SU-DHL-6 (cell line): ENCODE results near the gene P2RY12.

Experiments used
- H2AFZ ChIP-seq: fragments of 200-600 bp; sonication (generic); 2 replicates; pipeline ENCODE4 v1.6.1; 2014; ENCODE audit warnings: low read depth, mild to moderate bottlenecking, moderate library complexity, mixed read lengths, antibody characterized with exemption, low read length; ENCODE audit not compliant: severe bottlenecking
- H3F3A ChIP-seq: fragments of 200-600 bp; shearing (Covaris generic); 2 replicates; pipeline ENCODE4 v1.6.0; 2016; ENCODE audit warnings: antibody characterized with exemption, mild to moderate bottlenecking; ENCODE audit not compliant: insufficient read depth
- H3K27ac ChIP-seq: fragments of 200-600 bp; sonication (generic); 2 replicates; pipeline ENCODE4 v1.5.1; 2016; ENCODE audit warnings: low read depth, mild to moderate bottlenecking, low read length, moderate library complexity, mixed read lengths
- H3K27me3 ChIP-seq: fragments of 200-600 bp; sonication (generic), shearing (Covaris generic); 2 replicates; pipeline ENCODE4 v1.6.0; 2014; ENCODE audit warnings: mild to moderate bottlenecking, low read length
- H3K36me3 ChIP-seq: fragments of 200-600 bp; sonication (generic); 2 replicates; pipeline ENCODE4 v1.6.1; 2014; ENCODE audit warnings: mild to moderate bottlenecking, low read length, mixed read lengths
- H3K4me2 ChIP-seq: fragments of 300-600, 200-600 bp; shearing (Covaris generic), sonication (generic); 2 replicates; pipeline ENCODE4 v1.6.0; 2014; ENCODE audit warnings: low read length, low read depth, mild to moderate bottlenecking; ENCODE audit not compliant: poor library complexity, severe bottlenecking
- H3K4me3 ChIP-seq: fragments of 200-600 bp; sonication (generic); 2 replicates; pipeline ENCODE4 v1.5.1; 2014; ENCODE audit warnings: antibody characterized with exemption, low read length, mild to moderate bottlenecking, mixed read lengths; ENCODE audit not compliant: insufficient read depth, poor library complexity, severe bottlenecking
- H3K79me2 ChIP-seq: fragments of 200-600 bp; sonication (generic); 2 replicates; pipeline ENCODE4 v1.6.1; 2014; ENCODE audit warnings: mild to moderate bottlenecking, low read length, moderate library complexity; ENCODE audit not compliant: insufficient read depth
- H3K9ac ChIP-seq: fragments of 200-600 bp; sonication (generic); 2 replicates; pipeline ENCODE4 v1.7.0; 2014; ENCODE audit warnings: mild to moderate bottlenecking, low read length
- H3K9me2 ChIP-seq: fragments of 200-600 bp; sonication (generic); replicated peaks from 2 replicates; pipeline ENCODE4 v1.6.1; 2014; ENCODE audit warnings: low read length; ENCODE audit not compliant: insufficient read depth
- H3K9me3 ChIP-seq: fragments of 200-600 bp; sonication (generic); 2 replicates; pipeline ENCODE4 v1.6.1; 2014; ENCODE audit warnings: low read length, mixed read lengths; ENCODE audit not compliant: insufficient read depth
- H4K20me1 ChIP-seq: fragments of 200-600 bp; sonication (generic); 2 replicates; pipeline ENCODE4 v1.6.1; 2014; ENCODE audit warnings: low read depth, mild to moderate bottlenecking, antibody characterized with exemption, low read length, moderate library complexity, mixed read lengths
- CTCF ChIP-seq: fragments of 200-600 bp; sonication (generic); IDR thresholded peaks from one replicate; pipeline ENCODE4 v1.5.1; 2017; ENCODE audit warnings: antibody characterized with exemption, mild to moderate bottlenecking, low read length, moderate library complexity; ENCODE audit not compliant: insufficient read depth, poor library complexity, severe bottlenecking
- EZH2phosphoT487 ChIP-seq: fragments of 200-600 bp; sonication (generic), shearing (Covaris generic); conservative IDR thresholded peaks from 2 replicates; pipeline ENCODE4 v1.6.1; 2018; ENCODE audit warnings: mild to moderate bottlenecking, antibody characterized with exemption, low read length, moderate library complexity, mixed read lengths

Gene P2RY12

GRCh38 chr3:151383111-151383510 lies 1.4 kb downstream of the P2RY12 start:
- Histone ChIP-seq H4K20me1 (no peaks in the 10 kb centered on the region), H3K27me3 (no peaks in the 10 kb centered on the region), H3K79me2 (no peaks in the 10 kb centered on the region), H3K4me2 (peak overlapping the region; percentile 86), H3K9ac (peak overlapping the region; percentile 49), H3K27ac (peak overlapping the region; percentile 95), H3K9me2 (no peaks in the 10 kb centered on the region), H3K36me3 (peaks cover 3% of the 10 kb centered on the region; the same call in 1 of the 2 replicates), H3K9me3 (no peaks in the 10 kb centered on the region), H3F3A (peaks cover 72% of the 10 kb centered on the region), H3K4me3 (peak overlapping the region; percentile 2), H2AFZ (no peak overlapping the region)
- no peak for TF ChIP-seq CTCF
- TF ChIP-seq EZH2phosphoT487 = no peak

- Histone ChIP-seq H3F3A (peaks cover 68% of the 10 kb centered on the region), H4K20me1 (no peaks in the 10 kb centered on the region), H3K27ac (peak overlapping the region; percentile 95), H3K9me2 (no peaks in the 10 kb centered on the region), H3K9me3 (no peaks in the 10 kb centered on the region), H3K4me2 (peak overlapping the region; percentile 86), H3K9ac (peak overlapping the region; percentile 49), H2AFZ (no peak overlapping the region), H3K36me3 (peaks cover 3% of the 10 kb centered on the region; the same call in 1 of the 2 replicates), H3K27me3 (no peaks in the 10 kb centered on the region), H3K79me2 (no peaks in the 10 kb centered on the region), H3K4me3 (peak overlapping the region; percentile 2)
- no peak for TF ChIP-seq CTCF
- TF ChIP-seq EZH2phosphoT487 = no peak
Measured at GRCh38 chr3:151382671-151383070, 1.9 kb downstream of the P2RY12 start.

GRCh38 chr3:151379083-151379734 lies 5.3 kb downstream of the P2RY12 start:
- Histone ChIP-seq H2AFZ (no peak overlapping the region), H3K9me2 (no peaks in the 10 kb centered on the region), H3F3A (peaks cover 37% of the 10 kb centered on the region), H3K36me3 (peaks cover 3% of the 10 kb centered on the region; the same call in 1 of the 2 replicates), H3K9me3 (no peaks in the 10 kb centered on the region), H3K27ac (peak overlapping the region; percentile 95), H3K4me3 (no peak overlapping the region), H3K79me2 (no peaks in the 10 kb centered on the region), H3K4me2 (peak overlapping the region; percentile 54), H3K9ac (peak overlapping the region; percentile 21; the same call in 1 of the 2 replicates), H4K20me1 (no peaks in the 10 kb centered on the region), H3K27me3 (no peaks in the 10 kb centered on the region)
- TF ChIP-seq CTCF = peak; percentile 81
- TF ChIP-seq EZH2phosphoT487 = no peak
